CD14-positive monocyte (primary cell): Measurements from ENCODE around the gene SCN8A. TPM values are rescaled to one million over a fixed set of nuclear protein-coding genes. Genes with fewer than 3 reads are reported as not detected.

ENCODE experiments used
- DNase-seq, 3 donors: peaks; one replicate each; pipeline ENCODE4 v3.0.0-alpha.2; 2011 to 2022
- H2AFZ ChIP-seq: 2 replicates; pipeline ENCODE4 v1.6.0; 2012; ENCODE audit warnings: mild to moderate bottlenecking, low read depth, low read length, inconsistent platforms; ENCODE audit not compliant: insufficient read depth, poor library complexity, severe bottlenecking
- H3K27ac ChIP-seq, 2 donors: 1 replicate in 1 of 2; 2 replicates in 1 of 2; pipeline ENCODE4 v1.5.1; 2012 to 2013; ENCODE audit warnings: low read length in 2 of 2, control low read depth in 1 of 2, inconsistent platforms in 1 of 2, low read depth in 1 of 2, mild to moderate bottlenecking in 1 of 2
- H3K27me3 ChIP-seq, 2 donors: one replicate each; pipeline versions ENCODE4 v1.6.0 to v1.6.1; 2011 to 2013; ENCODE audit warnings: low read length in 2 of 2; ENCODE audit not compliant: control insufficient read depth in 2 of 2, insufficient read depth in 2 of 2
- H3K36me3 ChIP-seq, 2 donors: replicated peaks in 1 of 2; 1 replicate in 1 of 2; 2 replicates in 1 of 2; pipeline versions ENCODE4 v1.5.1 to v1.6.1; 2012 to 2013; ENCODE audit warnings: low read length in 2 of 2, control low read depth in 1 of 2, inconsistent platforms in 1 of 2, mild to moderate bottlenecking in 1 of 2; ENCODE audit not compliant: insufficient read depth in 2 of 2, control insufficient read depth in 1 of 2
- H3K4me1 ChIP-seq, 2 donors: 1 replicate in 1 of 2; 2 replicates in 1 of 2; pipeline versions ENCODE4 v1.5.1 to v1.6.1; 2012 to 2013; ENCODE audit warnings: low read length in 2 of 2, control low read depth in 1 of 2, inconsistent platforms in 1 of 2, mild to moderate bottlenecking in 1 of 2, moderate library complexity in 1 of 2; ENCODE audit not compliant: insufficient read depth in 2 of 2, control insufficient read depth in 1 of 2
- H3K4me2 ChIP-seq: replicated peaks from 2 replicates; pipeline ENCODE3; 2012; ENCODE audit warnings: low read length, moderate library complexity, mild to moderate bottlenecking; ENCODE audit not compliant: poor library complexity, severe bottlenecking; ENCODE audit errors: extremely low read depth
- H3K4me3 ChIP-seq, 3 experiments: fragments of 200-600 bp in 1 of 3; sonication (generic) in 1 of 3; replicated peaks in 1 of 3; 1 replicate in 2 of 3; 2 replicates in 1 of 3; pipeline ENCODE4 v1.5.1; 2011 to 2013; ENCODE audit warnings: low read length in 3 of 3, mild to moderate bottlenecking in 3 of 3, control low read depth in 2 of 3, low read depth in 2 of 3, inconsistent platforms in 1 of 3, moderate library complexity in 1 of 3
- H3K79me2 ChIP-seq: 2 replicates; pipeline ENCODE4 v1.6.0; 2012; ENCODE audit warnings: mild to moderate bottlenecking, control low read depth, inconsistent platforms, low read length, moderate library complexity; ENCODE audit not compliant: insufficient read depth
- H3K9ac ChIP-seq: 2 replicates; pipeline ENCODE4 v1.6.0; 2017; ENCODE audit warnings: low read length, mild to moderate bottlenecking; ENCODE audit not compliant: insufficient read depth, poor library complexity, severe bottlenecking
- H3K9me3 ChIP-seq, 2 donors: replicated peaks in 1 of 2; 1 replicate in 1 of 2; 2 replicates in 1 of 2; pipeline versions ENCODE4 v1.5.1 to v1.6.1; 2012 to 2013; ENCODE audit warnings: low read length in 2 of 2, control low read depth in 1 of 2; ENCODE audit not compliant: control insufficient read depth in 1 of 2, insufficient read depth in 1 of 2
- H4K20me1 ChIP-seq: 2 replicates; pipeline ENCODE4 v1.6.0; 2012; ENCODE audit warnings: mild to moderate bottlenecking, low read length, control low read depth, moderate library complexity; ENCODE audit not compliant: insufficient read depth
- H3K27ac Mint-ChIP-seq, 7 donors: one replicate each; pipeline ENCODE4 v1.8.0; 2020; ENCODE audit warnings: mild to moderate bottlenecking in 7 of 7, mixed read lengths in 7 of 7, moderate library complexity in 6 of 7, inconsistent platforms in 2 of 7
- H3K27me3 Mint-ChIP-seq, 3 donors: one replicate each; pipeline ENCODE4 v1.8.0; 2021 to 2022; ENCODE audit warnings: low read depth in 3 of 3, mild to moderate bottlenecking in 3 of 3, mixed read lengths in 3 of 3, moderate library complexity in 3 of 3, inconsistent platforms in 1 of 3
- H3K36me3 Mint-ChIP-seq, 2 donors: one replicate each; pipeline ENCODE4 v1.8.0; 2020; ENCODE audit warnings: mixed read lengths in 2 of 2, inconsistent platforms in 1 of 2, mild to moderate bottlenecking in 1 of 2
- H3K4me1 Mint-ChIP-seq: one replicate; pipeline ENCODE4 v1.8.0; 2020; ENCODE audit warnings: mild to moderate bottlenecking, mixed read lengths
- H3K4me3 Mint-ChIP-seq, 2 donors: one replicate each; pipeline ENCODE4 v1.8.0; 2020; ENCODE audit warnings: mild to moderate bottlenecking in 2 of 2, mixed read lengths in 2 of 2, moderate library complexity in 1 of 2
- H3K9me3 Mint-ChIP-seq, 7 donors: one replicate each; pipeline ENCODE4 v1.8.0; 2020 to 2022; ENCODE audit warnings: mixed read lengths in 7 of 7, mild to moderate bottlenecking in 6 of 7, moderate library complexity in 6 of 7, inconsistent platforms in 2 of 7
- CTCF ChIP-seq: fragments of 200-600 bp; IDR thresholded peaks from one replicate; pipeline ENCODE4 v1.8.0; 2022; ENCODE audit warnings: antibody characterized with exemption, mild to moderate bottlenecking
- WGBS: methylation state at CpG from one replicate; pipeline ENCODE4 v1.1.5; 2013; ENCODE audit warnings: missing lambda C conversion rate; ENCODE audit not compliant: insufficient coverage; 5-methylcytosine and 5-hydroxymethylcytosine counted together
- intact Hi-C, 2 donors: fragments of 100-400 bp; cut with micrococcal nuclease; formaldehyde crosslinking; loops; one replicate each; pipeline versions ENCODE4 v1.15.0 to v1.15.1; 2023
- polyA plus RNA-seq, 3 donors: library from polyadenylated mRNA; depleted of rRNA in 1 of 3; unstranded in 2 of 3; stranded (reverse) in 1 of 3; fragments of 300-500 nt in 2 of 3; fragments of >200 nt in 1 of 3; fragmentation: Illumina TruSeq in 2 of 3; gene quantifications; 1 replicate in 2 of 3; 2 replicates in 1 of 3; pipeline ENCODE4 v1.2.3, GENCODE V29; 2012 to 2021

Gene SCN8A
- polyA plus RNA-seq, 3 donors = 0.03 TPM; not detected in 2

- no peak overlapping the region for H3K27ac ChIP-seq
- TF ChIP-seq CTCF = no peak
- Mint-ChIP-seq H3K4me3 (no peak overlapping the region), H3K27ac (no peak overlapping the region), H3K9me3 (peaks cover 11 to 21% (median 14%) of the 10 kb centered on the region in 7 donors), H3K36me3 (no peaks in the 10 kb centered on the region), H3K27me3 (peaks cover 1 to 7% (median 2%) of the 10 kb centered on the region in 3 donors), H3K4me1 (no peaks in the 10 kb centered on the region)
- intact Hi-C loops = no loop called here
- H3K4me3 ChIP-seq = no peak overlapping the region
- no peak overlapping the region for H2AFZ ChIP-seq
- no peak overlapping the region for H3K4me2 ChIP-seq
- no peak overlapping the region for H3K9ac ChIP-seq
- WGBS = 17% methylated on average over 5 of the region's 6 CpGs
- no peaks in the 10 kb centered on the region for H3K27me3 ChIP-seq
- DNase-seq = no peak
- H3K36me3 ChIP-seq = no peaks in the 10 kb centered on the region
- H4K20me1 ChIP-seq = no peaks in the 10 kb centered on the region
- no peaks in the 10 kb centered on the region for H3K79me2 ChIP-seq
- peaks cover 0 to 10% of the 10 kb centered on the region in 2 donors for H3K9me3 ChIP-seq
- H3K4me1 ChIP-seq = no peaks in the 10 kb centered on the region
These were observed 153.2 kb downstream of the SCN8A start for GRCh38 chr12:51744235-51744634.

GRCh38 chr12:51744957-51745356 lies 153.9 kb downstream of the SCN8A start:
- Mint-ChIP-seq H3K9me3 (peaks cover 7 to 17% (median 13%) of the 10 kb centered on the region in 7 donors), H3K27me3 (peaks cover 1 to 7% (median 2%) of the 10 kb centered on the region in 3 donors), H3K4me1 (no peaks in the 10 kb centered on the region), H3K27ac (no peak overlapping the region), H3K4me3 (no peak overlapping the region), H3K36me3 (no peaks in the 10 kb centered on the region)
- DNase-seq = no peak
- H3K27ac ChIP-seq = no peak overlapping the region
- WGBS = no CpG with 5 or more reads among the region's 1 CpG
- H3K4me1 ChIP-seq = no peaks in the 10 kb centered on the region
- intact Hi-C loops = no loop called here
- no peak overlapping the region for H2AFZ ChIP-seq
- no peak overlapping the region for H3K4me3 ChIP-seq
- H4K20me1 ChIP-seq = no peaks in the 10 kb centered on the region
- H3K9me3 ChIP-seq = peaks cover 0 to 7% of the 10 kb centered on the region in 2 donors
- no peak for TF ChIP-seq CTCF
- H3K36me3 ChIP-seq = no peaks in the 10 kb centered on the region
- H3K9ac ChIP-seq = no peak overlapping the region
- no peaks in the 10 kb centered on the region for H3K27me3 ChIP-seq
- no peaks in the 10 kb centered on the region for H3K79me2 ChIP-seq
- H3K4me2 ChIP-seq = no peak overlapping the region
